K562 (cell line): ENCODE data around the gene CLCN2. TPM values are rescaled to one million over a fixed set of nuclear protein-coding genes. Genes with fewer than 3 reads are reported as not detected.

ENCODE experiments used
- DPF2 ChIP-seq: fragments of 450-650 bp; IDR thresholded peaks from 2 replicates; pipeline ENCODE4 v1.6.1; 2016
- FOSL1 ChIP-seq: fragments of 200-800 bp; sonication (Bioruptor generic); conservative IDR thresholded peaks from 2 replicates; pipeline ENCODE4 v1.6.1; 2016; ENCODE audit warnings: missing genetic modification characterization, missing compliant biosample characterization
- HINFP ChIP-seq: fragments of 450-650 bp; conservative IDR thresholded peaks from 2 replicates; pipeline ENCODE4 v1.6.1; 2016; ENCODE audit warnings: missing genetic modification characterization, low read depth, mild to moderate bottlenecking, control low read depth, missing compliant biosample characterization
- KDM2B ChIP-seq: fragments of 250-450 bp; sonication (Bioruptor Pico); IDR thresholded peaks from 2 replicates; pipeline ENCODE4 v1.8.0; 2021; ENCODE audit warnings: mild to moderate bottlenecking, moderate library complexity
- L3MBTL2 ChIP-seq: fragments of 450-650 bp; IDR thresholded peaks from 2 replicates; pipeline ENCODE4 v1.6.1; 2016; ENCODE audit warnings: mild to moderate bottlenecking, moderate library complexity
- NCOR1 ChIP-seq: fragments of 450-650 bp; IDR thresholded peaks from 2 replicates; pipeline ENCODE4 v1.6.1; 2016; ENCODE audit warnings: mild to moderate bottlenecking, moderate library complexity
- PML ChIP-seq: IDR thresholded peaks from 2 replicates; pipeline ENCODE4 v1.6.1; 2012; ENCODE audit warnings: low read length, inconsistent platforms
- POLR2G ChIP-seq: fragments of 200-400 bp; formaldehyde crosslinking; IDR thresholded peaks from 2 replicates; pipeline ENCODE4 v1.6.1; 2017; ENCODE audit warnings: low read depth, mild to moderate bottlenecking, antibody characterized with exemption, low read length, moderate library complexity
- PTBP1 ChIP-seq: fragments of 200-400 bp; formaldehyde crosslinking; IDR thresholded peaks from 2 replicates; pipeline ENCODE4 v1.6.1; 2017; ENCODE audit warnings: low read depth, low read length
- PTRF ChIP-seq: fragments of 450-650 bp; IDR thresholded peaks from 2 replicates; pipeline ENCODE4 v1.6.1; 2016; ENCODE audit warnings: mild to moderate bottlenecking, missing genetic modification characterization, missing compliant biosample characterization
- RBM17 ChIP-seq: fragments of 200-400 bp; formaldehyde crosslinking; IDR thresholded peaks from 2 replicates; pipeline ENCODE4 v1.6.1; 2017; ENCODE audit warnings: low read depth, mild to moderate bottlenecking, low read length, borderline replicate concordance
- SMAD4 ChIP-seq: fragments of 250-450 bp; sonication (Bioruptor Pico); conservative IDR thresholded peaks from 2 replicates; pipeline ENCODE4 v1.8.0; 2021; ENCODE audit warnings: inconsistent platforms, mild to moderate bottlenecking, moderate library complexity
- SRSF1 ChIP-seq: fragments of 200-400 bp; formaldehyde crosslinking; IDR thresholded peaks from 2 replicates; pipeline ENCODE4 v1.6.1; 2017; ENCODE audit warnings: mild to moderate bottlenecking, low read depth, low read length, moderate library complexity
- TAF15 ChIP-seq: fragments of 200-400 bp; formaldehyde crosslinking; IDR thresholded peaks from 2 replicates; pipeline ENCODE4 v1.6.1; 2017; ENCODE audit warnings: mild to moderate bottlenecking, low read depth, low read length, moderate library complexity
- TARDBP ChIP-seq: fragments of 450-650 bp; IDR thresholded peaks from 2 replicates; pipeline ENCODE4 v1.6.1; 2016
- TRIM24 ChIP-seq, 2 experiments: fragments of 450-650 bp; IDR thresholded peaks; 2 replicates each; pipeline ENCODE4 v1.6.1; 2016
- TRIM28 ChIP-seq: fragments of 450-650 bp; IDR thresholded peaks from 2 replicates; pipeline ENCODE4 v1.6.1; 2017
- XRCC5 ChIP-seq: fragments of 200-400 bp; formaldehyde crosslinking; IDR thresholded peaks from 2 replicates; pipeline ENCODE4 v1.6.1; 2017; ENCODE audit warnings: low read depth, mild to moderate bottlenecking, low read length
- ZBTB12 ChIP-seq: fragments of 250-450 bp; sonication (Bioruptor Pico); IDR thresholded peaks from 2 replicates; pipeline ENCODE4 v1.4.0; 2020
- ZNF224 ChIP-seq: sonication (generic); formaldehyde crosslinking; IDR thresholded peaks from 2 replicates; pipeline ENCODE4 v1.8.0; 2022; ENCODE audit warnings: mild to moderate bottlenecking, missing genetic modification reagents
- ZNF263 ChIP-seq: sonication (generic); formaldehyde crosslinking; IDR thresholded peaks from 2 replicates; pipeline ENCODE4 v1.8.0; 2022; ENCODE audit warnings: mild to moderate bottlenecking, missing genetic modification reagents, borderline replicate concordance
- ZNF695 ChIP-seq: fragments of 450-650 bp; formaldehyde crosslinking; IDR thresholded peaks from 2 replicates; pipeline ENCODE4 v1.4.0; 2020; ENCODE audit warnings: mild to moderate bottlenecking, moderate library complexity
- ZNF77 ChIP-seq: fragments of 250-450 bp; sonication (Bioruptor Pico); IDR thresholded peaks from 2 replicates; pipeline ENCODE4 v1.5.0; 2020
- polyA plus RNA-seq, 8 experiments: library from polyadenylated mRNA; depleted of rRNA in 4 of 8; stranded (reverse) in 5 of 8; unstranded in 3 of 8; fragments of >200 nt; fragmentation: Nextera tagmentation in 2 of 8; fragmentation: Illumina TruSeq in 1 of 8; extraction: Ambion mirVana in 2 of 8; extraction: Trizol in 1 of 8; gene quantifications; 2 replicates each; pipeline versions ENCODE4 v1.2.1 to v1.2.3, GENCODE V29; 2011 to 2014; ENCODE audit warnings: inconsistent platforms in 1 of 8, missing spikeins in 1 of 8
- total RNA-seq, 7 experiments: library from RNA; depleted of rRNA in 6 of 7; stranded (reverse); fragments of >200 nt in 6 of 7; fragmentation: Illumina TruSeq in 2 of 7; extraction: Trizol in 2 of 7; gene quantifications; 2 replicates each; pipeline versions ENCODE4 v1.2.1 to v1.2.3, GENCODE V29; 2011 to 2021; ENCODE audit warnings: low replicate concordance in 1 of 7
- TF ChIP-seq, protein P1 (sequence below): sonication (generic); formaldehyde crosslinking; IDR thresholded peaks from 2 replicates; pipeline ENCODE4 v1.8.1; 2023; ENCODE audit warnings: mild to moderate bottlenecking, missing genetic modification reagents
- TF ChIP-seq, protein P2 (sequence below): sonication (generic); formaldehyde crosslinking; IDR thresholded peaks from 2 replicates; pipeline ENCODE4 v1.8.1; 2023; ENCODE audit warnings: mild to moderate bottlenecking, missing genetic modification reagents

Gene CLCN2
- total and polyA plus RNA-seq, 9 of the 15 experiments (the other 6 are each of a cell fraction or from before 2014, with no cell fraction given), result 0.10 to 14.0 (median 6.9) TPM

DNA sequence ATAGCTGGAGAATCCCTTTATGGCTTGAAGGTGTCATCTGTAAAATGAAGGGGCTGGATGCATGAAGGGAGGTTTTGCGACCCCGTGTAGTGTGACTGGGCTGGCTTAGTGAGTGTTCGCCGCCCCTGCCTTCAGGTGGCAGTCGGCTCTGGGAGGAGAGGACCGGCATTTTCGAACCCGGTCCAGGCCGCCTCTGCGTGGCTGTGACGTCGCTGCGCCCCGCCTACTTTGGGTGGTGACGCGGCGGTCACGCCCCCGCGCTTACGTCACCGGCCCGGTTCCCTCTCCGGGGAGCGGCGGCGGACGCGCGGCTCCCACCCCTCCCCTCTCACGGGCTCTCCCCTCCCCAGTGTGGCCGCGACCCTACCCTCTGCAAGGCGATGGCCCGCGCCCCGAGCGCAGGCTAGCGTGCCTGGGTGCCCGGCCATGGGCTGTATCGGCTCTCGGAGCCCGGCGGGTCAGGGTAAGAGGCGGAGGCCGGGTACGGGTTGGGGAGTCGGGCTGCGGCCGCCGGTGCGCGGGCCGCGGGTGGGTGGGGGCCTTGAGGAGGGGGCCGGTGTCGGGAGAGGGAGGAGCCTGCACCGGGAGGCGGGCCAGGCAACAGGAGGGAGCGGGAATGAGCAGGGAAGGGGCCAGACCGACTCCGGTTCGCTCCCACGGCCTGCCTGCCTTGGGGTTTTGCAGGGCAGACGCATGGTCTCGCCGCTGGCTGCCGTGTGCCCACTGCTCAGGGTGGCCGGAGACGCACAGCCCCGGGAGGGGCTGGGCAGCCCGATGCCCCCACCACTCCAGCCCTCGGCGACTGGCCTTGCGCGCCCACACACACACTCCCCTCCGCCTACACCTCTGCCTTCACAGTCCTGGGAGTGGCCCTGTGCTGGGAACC, 25.5 kb downstream of the CLCN2 start (continued):
- TF ChIP-seq NCOR1, result 0 out of 2 replicates have a peak, but pooled peaks have one; percentile 26
- peak; percentile 90 for TF ChIP-seq ZBTB12 (CRISPR knock-in tag)
- no peak for TF ChIP-seq XRCC5
- 0 out of 2 replicates have a peak, but pooled peaks have one; percentile 49 for TF ChIP-seq TARDBP
- no peak for TF ChIP-seq ZNF77 (CRISPR knock-in tag)
- no peak for TF ChIP-seq TRIM28
- TF ChIP-seq SRSF1, result no peak
- no peak for TF ChIP-seq PTRF
- no peak for TF ChIP-seq TAF15
- TF ChIP-seq HINFP (tag), result no peak; the same call in 1 of the 2 replicates
- TF ChIP-seq DPF2, result no peak
- TF ChIP-seq, protein P1, sequence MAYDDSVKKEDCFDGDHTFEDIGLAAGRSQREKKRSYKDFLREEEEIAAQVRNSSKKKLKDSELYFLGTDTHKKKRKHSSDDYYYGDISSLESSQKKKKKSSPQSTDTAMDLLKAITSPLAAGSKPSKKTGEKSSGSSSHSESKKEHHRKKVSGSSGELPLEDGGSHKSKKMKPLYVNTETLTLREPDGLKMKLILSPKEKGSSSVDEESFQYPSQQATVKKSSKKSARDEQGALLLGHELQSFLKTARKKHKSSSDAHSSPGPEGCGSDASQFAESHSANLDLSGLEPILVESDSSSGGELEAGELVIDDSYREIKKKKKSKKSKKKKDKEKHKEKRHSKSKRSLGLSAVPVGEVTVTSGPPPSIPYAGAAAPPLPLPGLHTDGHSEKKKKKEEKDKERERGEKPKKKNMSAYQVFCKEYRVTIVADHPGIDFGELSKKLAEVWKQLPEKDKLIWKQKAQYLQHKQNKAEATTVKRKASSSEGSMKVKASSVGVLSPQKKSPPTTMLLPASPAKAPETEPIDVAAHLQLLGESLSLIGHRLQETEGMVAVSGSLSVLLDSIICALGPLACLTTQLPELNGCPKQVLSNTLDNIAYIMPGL, result no peak
- TF ChIP-seq POLR2G, result peak; percentile 93
- TF ChIP-seq TRIM24 (IDR thresholded peaks at IDR 0.05), result no peak
- TF ChIP-seq, protein P2, sequence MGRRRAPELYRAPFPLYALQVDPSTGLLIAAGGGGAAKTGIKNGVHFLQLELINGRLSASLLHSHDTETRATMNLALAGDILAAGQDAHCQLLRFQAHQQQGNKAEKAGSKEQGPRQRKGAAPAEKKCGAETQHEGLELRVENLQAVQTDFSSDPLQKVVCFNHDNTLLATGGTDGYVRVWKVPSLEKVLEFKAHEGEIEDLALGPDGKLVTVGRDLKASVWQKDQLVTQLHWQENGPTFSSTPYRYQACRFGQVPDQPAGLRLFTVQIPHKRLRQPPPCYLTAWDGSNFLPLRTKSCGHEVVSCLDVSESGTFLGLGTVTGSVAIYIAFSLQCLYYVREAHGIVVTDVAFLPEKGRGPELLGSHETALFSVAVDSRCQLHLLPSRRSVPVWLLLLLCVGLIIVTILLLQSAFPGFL (CRISPR knock-in tag), result no peak
- no peak for TF ChIP-seq PML
- no peak for TF ChIP-seq ZNF224 (CRISPR knock-in tag)
- no peak for TF ChIP-seq RBM17
- TF ChIP-seq SMAD4 (CRISPR knock-in tag), result no peak
- no peak for TF ChIP-seq ZNF263
- TF ChIP-seq KDM2B (CRISPR knock-in tag), result no peak
- TF ChIP-seq L3MBTL2, result no peak
- no peak for TF ChIP-seq PTBP1
- no peak for TF ChIP-seq ZNF695 (CRISPR knock-in tag)
- no peak for TF ChIP-seq FOSL1 (tag)
